ENCODE measurements around the gene GOPC.

- no peak for TF ChIP-seq POLR2A (IDR thresholded peaks at IDR 0.05)
- no peak for TF ChIP-seq CTCF (IDR thresholded peaks at IDR 0.05)
Measured at GRCh38 chr6:117558818-117559217, 43.5 kb downstream of the GOPC start.
